GM12878 (cell line): ENCODE measurements around the gene RAPGEF1. TPM values are rescaled to one million over a fixed set of nuclear protein-coding genes. Genes with fewer than 3 reads are reported as not detected.

Experiments
- ATAC-seq: fragments of 200-7000 bp; cut with Tn5 transposase; 3 replicates; pipeline ENCODE4 v1.9.1; 2020; ENCODE audit warnings: mild to moderate bottlenecking, moderate library complexity
- BruUV-seq: library from RNA; stranded (reverse); fragments of 400-500 nt; replicated peaks from 2 replicates; lab custom pipeline; 2021; lab: Mats Ljungman, UMichigan
- CTCF ChIA-PET: fragments of 300-600 bp; sonication (Branson Sonifier 250); formaldehyde crosslinking; extraction: SDS; loops from one replicate; lab custom pipeline; 2021; ENCODE audit warnings: inconsistent platforms; lab: Yijun Ruan, JAX
- POLR2A ChIA-PET: fragments of 350-600 bp; formaldehyde crosslinking; extraction: SDS; loops from one replicate; lab custom pipeline; 2021; ENCODE audit warnings: inconsistent platforms; lab: Charles Lee
- RAD21 ChIA-PET: fragments of 300-600 bp; sonication (Branson Sonifier 250); formaldehyde crosslinking; loops from one replicate; lab custom pipeline; 2023; ENCODE audit warnings: antibody characterized with exemption; ENCODE audit not compliant: unreplicated experiment; lab: Charles Lee
- SMC1A ChIA-PET: fragments of 300-600 bp; sonication (Branson Sonifier 250); formaldehyde crosslinking; loops from one replicate; lab custom pipeline; 2023; ENCODE audit not compliant: unreplicated experiment, uncharacterized antibody; lab: Charles Lee
- DNase-seq: peaks from one replicate; pipeline ENCODE4 v3.0.0-alpha.2; 2011; ENCODE audit warnings: low read depth, low spot score
- FAIRE-seq: peaks from 3 replicates; lab custom pipeline; 2011; peaks lifted over from hg19 to GRCh38; lab: Jason Lieb, UNC
- H2AFZ ChIP-seq: 2 replicates; pipeline ENCODE4 v1.6.0; 2011; ENCODE audit warnings: low read depth, low read length, control low read depth; ENCODE audit not compliant: control insufficient read depth
- H3K27ac ChIP-seq: 2 replicates; pipeline ENCODE4 v1.5.1; 2011; ENCODE audit warnings: control low read depth; ENCODE audit not compliant: control insufficient read depth, insufficient read depth
- H3K27me3 ChIP-seq, 2 experiments: replicated peaks in 1 of 2; 2 replicates each; pipeline versions ENCODE4 v1.6.0 to v1.6.1; 2011; ENCODE audit warnings: low read length in 1 of 2; ENCODE audit not compliant: control insufficient read depth in 2 of 2, insufficient read depth in 2 of 2
- H3K36me3 ChIP-seq, 2 experiments: 2 replicates each; pipeline ENCODE4 v1.5.1; 2011; ENCODE audit warnings: low read length in 1 of 2; ENCODE audit not compliant: control insufficient read depth in 2 of 2, insufficient read depth in 2 of 2
- H3K4me1 ChIP-seq: 2 replicates; pipeline ENCODE4 v1.6.1; 2011; ENCODE audit warnings: mild to moderate bottlenecking, low read length, moderate library complexity, mixed read lengths; ENCODE audit not compliant: control insufficient read depth, insufficient read depth
- H3K4me2 ChIP-seq: 2 replicates; pipeline ENCODE4 v1.6.0; 2011; ENCODE audit warnings: control low read depth; ENCODE audit not compliant: control insufficient read depth, insufficient read depth
- H3K4me3 ChIP-seq: fragments of 200-600 bp; sonication (generic); 2 replicates; pipeline ENCODE4 v1.5.1; 2016
- H3K79me2 ChIP-seq: 2 replicates; pipeline ENCODE4 v1.6.0; 2011; ENCODE audit warnings: low read length; ENCODE audit not compliant: control insufficient read depth, insufficient read depth
- H3K9ac ChIP-seq: 2 replicates; pipeline ENCODE4 v1.8.0; 2011; ENCODE audit warnings: low read length, control low read depth, mixed read lengths; ENCODE audit not compliant: control insufficient read depth, insufficient read depth
- H3K9me3 ChIP-seq: replicated peaks from 3 replicates; pipeline ENCODE4 v1.5.1; 2011; ENCODE audit warnings: mild to moderate bottlenecking, low read length; ENCODE audit not compliant: control insufficient read depth, insufficient read depth
- H4K20me1 ChIP-seq: 2 replicates; pipeline ENCODE4 v1.6.0; 2011; ENCODE audit not compliant: control insufficient read depth, insufficient read depth
- ATF7 ChIP-seq: fragments of 450-650 bp; IDR thresholded peaks from 2 replicates; pipeline ENCODE4 v1.6.1; 2016; ENCODE audit warnings: low read depth, mild to moderate bottlenecking
- HDGF ChIP-seq: fragments of 450-650 bp; IDR thresholded peaks from 2 replicates; pipeline ENCODE4 v1.6.1; 2016; ENCODE audit warnings: antibody characterized with exemption
- KLF5 ChIP-seq: fragments of 450-650 bp; IDR thresholded peaks from 2 replicates; pipeline ENCODE4 v1.6.1; 2014; ENCODE audit warnings: mild to moderate bottlenecking; ENCODE audit not compliant: partially characterized antibody
- MYC ChIP-seq: IDR thresholded peaks from 2 replicates; pipeline ENCODE4 v1.6.1; 2011; ENCODE audit warnings: mild to moderate bottlenecking, low read length, moderate library complexity, inconsistent platforms; ENCODE audit not compliant: insufficient read depth, insufficient replicate concordance, insufficient read length, severe bottlenecking
- NR2C2 ChIP-seq: IDR thresholded peaks from 2 replicates; pipeline ENCODE4 v1.6.1; 2011; ENCODE audit warnings: borderline replicate concordance, low read depth; ENCODE audit not compliant: control insufficient read depth, insufficient read length
- POLR2A ChIP-seq: IDR thresholded peaks from 2 replicates; pipeline ENCODE4 v1.6.1; 2011; ENCODE audit warnings: low read depth, mild to moderate bottlenecking, low read length
- RFX5 ChIP-seq: IDR thresholded peaks from 2 replicates; pipeline ENCODE4 v1.6.1; 2011; ENCODE audit warnings: low read depth, low read length, improper control_type of control experiment
- SPI1 ChIP-seq: IDR thresholded peaks from 2 replicates; pipeline ENCODE4 v1.6.1; 2011; ENCODE audit warnings: low read depth, mild to moderate bottlenecking, low read length, moderate library complexity, borderline replicate concordance; ENCODE audit not compliant: insufficient read depth
- TAF1 ChIP-seq: IDR thresholded peaks from 2 replicates; pipeline ENCODE4 v1.6.1; 2011; ENCODE audit warnings: mild to moderate bottlenecking, low read depth, low read length, borderline replicate concordance
- TCF12 ChIP-seq: IDR thresholded peaks from 2 replicates; pipeline ENCODE4 v1.6.1; 2011; ENCODE audit warnings: low read depth, mild to moderate bottlenecking, low read length
- ZNF217 ChIP-seq: fragments of 450-650 bp; IDR thresholded peaks from 2 replicates; pipeline ENCODE4 v1.6.1; 2017; ENCODE audit warnings: antibody characterized with exemption, mild to moderate bottlenecking
- WGBS: methylation state at CpG from one replicate; pipeline ENCODE4 v1.1.6; 2016; ENCODE audit warnings: low lambda C conversion rate; ENCODE audit not compliant: insufficient replicate concordance, insufficient coverage; ENCODE audit errors: missing lambda C conversion rate; 5-methylcytosine and 5-hydroxymethylcytosine counted together
- in situ Hi-C: fragments of 300-500 bp; cut with MboI; formaldehyde crosslinking; loops from 9 replicates; pipeline ENCODE4 v1.14.3; 2018; ENCODE audit warnings: mixed read lengths
- intact Hi-C: fragments of 100-400 bp; cut with micrococcal nuclease; formaldehyde crosslinking; loops from one replicate; pipeline ENCODE4 v1.14.2; 2022; ENCODE audit not compliant: unreplicated experiment
- polyA plus RNA-seq, 11 experiments: library from polyadenylated mRNA; depleted of rRNA in 4 of 11; unstranded in 6 of 11; stranded (reverse) in 5 of 11; fragments of >200 nt; fragmentation: Nextera tagmentation in 4 of 11; fragmentation: Illumina TruSeq in 1 of 11; extraction: Ambion mirVana in 4 of 11; extraction: Trizol in 1 of 11; gene quantifications; 1 replicate in 1 of 11; 2 replicates in 10 of 11; pipeline versions ENCODE4 v1.2.1 to v1.2.3, GENCODE V29; 2011 to 2016; ENCODE audit warnings: inconsistent platforms in 2 of 11, missing spikeins in 2 of 11, low read depth in 1 of 11
- total RNA-seq, 4 experiments: library from RNA; depleted of rRNA in 3 of 4; stranded (reverse); fragments of >200 nt in 3 of 4; fragmentation: Illumina TruSeq in 1 of 4; extraction: Trizol in 1 of 4; gene quantifications; 2 replicates each; pipeline versions ENCODE4 v1.2.1 to v1.2.3, GENCODE V29; 2013 to 2021
- TF ChIP-seq, protein P1 (sequence below): IDR thresholded peaks from 2 replicates; pipeline ENCODE4 v1.6.1; 2011; ENCODE audit warnings: mild to moderate bottlenecking, low read depth, low read length, moderate library complexity; ENCODE audit not compliant: insufficient replicate concordance
- TF ChIP-seq, protein P2 (sequence below): fragments of 450-650 bp; IDR thresholded peaks from 2 replicates; pipeline ENCODE4 v1.6.1; 2017; ENCODE audit warnings: antibody characterized with exemption, mild to moderate bottlenecking, moderate library complexity

RAPGEF1 gene
- total and polyA plus RNA-seq, 10 of the 15 experiments (the other 5 are each of a cell fraction or from before 2014, with no cell fraction given) = 0.42 to 113 (median 45.9) TPM

DNA sequence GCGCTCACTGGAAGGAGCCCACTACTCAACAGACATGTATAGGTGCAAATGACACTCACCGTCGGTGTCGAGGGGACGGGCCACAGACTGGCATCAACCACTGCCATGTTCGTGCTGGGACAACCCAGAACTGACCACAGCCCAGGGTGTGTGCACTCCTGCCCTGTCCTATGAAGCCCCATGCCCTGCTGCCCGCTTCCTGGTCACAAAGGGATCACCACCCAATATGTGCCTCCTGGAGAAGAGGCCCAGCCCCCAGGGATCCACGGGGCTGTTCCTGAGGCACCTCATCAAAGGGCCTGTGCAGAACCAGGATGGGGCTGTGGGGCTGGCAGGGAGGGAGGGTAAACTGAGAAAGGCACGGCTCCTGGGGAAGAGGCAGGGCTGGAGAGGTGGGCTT is 151.5 kb downstream of the RAPGEF1 start:
- ATAC-seq = no peak
- H3K9me3 ChIP-seq = no peaks in the 10 kb centered on the region
- no peaks in the 10 kb centered on the region for H3K27me3 ChIP-seq
- no peak overlapping the region for H3K27ac ChIP-seq
- no TSS peak for BruUV-seq
- in situ Hi-C loops = loop anchor here (25.0 kb wide), 1 partner anchor 649 kb away; no protein-coding TSS in a partner anchor
- H2AFZ ChIP-seq = no peak overlapping the region
- TF ChIP-seq TAF1 = no peak
- TF ChIP-seq, protein P1, sequence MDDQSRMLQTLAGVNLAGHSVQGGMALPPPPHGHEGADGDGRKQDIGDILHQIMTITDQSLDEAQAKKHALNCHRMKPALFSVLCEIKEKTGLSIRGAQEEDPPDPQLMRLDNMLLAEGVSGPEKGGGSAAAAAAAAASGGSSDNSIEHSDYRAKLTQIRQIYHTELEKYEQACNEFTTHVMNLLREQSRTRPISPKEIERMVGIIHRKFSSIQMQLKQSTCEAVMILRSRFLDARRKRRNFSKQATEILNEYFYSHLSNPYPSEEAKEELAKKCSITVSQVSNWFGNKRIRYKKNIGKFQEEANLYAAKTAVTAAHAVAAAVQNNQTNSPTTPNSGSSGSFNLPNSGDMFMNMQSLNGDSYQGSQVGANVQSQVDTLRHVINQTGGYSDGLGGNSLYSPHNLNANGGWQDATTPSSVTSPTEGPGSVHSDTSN = no peak
- TF ChIP-seq MYC = no peak
- H3K36me3 ChIP-seq = peaks cover 27 to 43% of the 10 kb centered on the region in 2 experiments; a peak in 3 of 4 replicates
- no peaks in the 10 kb centered on the region for H4K20me1 ChIP-seq
- H3K9ac ChIP-seq = no peak overlapping the region
- ChIA-PET CTCF (interaction anchor here (1.6 kb wide), 1 partner anchor 155 kb away, joined by 3 read pairs; no protein-coding TSS in a partner anchor), SMC1A (interaction anchor here (1.9 kb wide), 1 partner anchor 155 kb away, joined by 6 read pairs; no protein-coding TSS in a partner anchor), POLR2A (interaction anchor here (0.7 kb wide), 1 partner anchor 154 kb away, joined by 3 read pairs; no protein-coding TSS in a partner anchor), RAD21 (no interaction called here)
- FAIRE-seq = no peak
- H3K79me2 ChIP-seq = no peaks in the 10 kb centered on the region
- DNase-seq = no peak
- H3K4me2 ChIP-seq = no peak overlapping the region
- intact Hi-C loops = no loop called here
- H3K4me3 ChIP-seq = no peak overlapping the region
- 0 out of 2 replicates have a peak, but pooled peaks cover 5% of the 10 kb centered on the region for H3K4me1 ChIP-seq
- WGBS = 93% methylated on average over 9 of the region's 9 CpGs

DNA sequence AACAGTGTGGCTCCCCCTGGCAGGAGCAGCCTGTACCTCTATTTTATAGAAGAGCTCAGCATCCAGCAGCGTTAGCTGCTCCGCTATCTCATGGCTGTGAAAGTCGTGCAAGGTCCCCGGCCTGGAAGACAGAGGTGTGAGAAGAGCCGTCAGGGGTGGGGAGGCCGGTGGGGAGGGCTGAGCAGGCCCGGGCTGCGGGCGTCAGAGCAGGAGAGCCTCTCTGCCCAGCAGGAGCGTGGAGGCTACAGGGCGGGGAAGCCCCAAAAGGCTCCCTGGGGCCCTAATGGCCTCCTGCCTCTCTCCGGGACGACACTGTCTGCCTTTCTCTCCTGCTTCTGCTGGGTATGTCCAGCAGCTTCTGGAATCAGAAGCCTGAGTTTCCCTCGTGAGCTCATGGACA is 152.0 kb downstream of the RAPGEF1 start:
- in situ Hi-C loops (loop anchor here (25.0 kb wide), 1 partner anchor 649 kb away; no protein-coding TSS in a partner anchor), intact Hi-C loops (no loop called here)
- 72% methylated on average over 14 of the region's 14 CpGs for WGBS
- DNase-seq (no peak), FAIRE-seq (no peak), ATAC-seq (no peak)
- Histone ChIP-seq H3K27me3 (no peaks in the 10 kb centered on the region), H3K4me2 (no peak overlapping the region), H3K9me3 (no peaks in the 10 kb centered on the region), H3K36me3 (peaks cover 27 to 42% of the 10 kb centered on the region in 2 experiments), H3K4me3 (no peak overlapping the region), H3K4me1 (0 out of 2 replicates have a peak, but pooled peaks cover 5% of the 10 kb centered on the region), H3K9ac (no peak overlapping the region), H3K27ac (no peak overlapping the region), H4K20me1 (no peaks in the 10 kb centered on the region), H3K79me2 (no peaks in the 10 kb centered on the region), H2AFZ (no peak overlapping the region)
- no TSS peak for BruUV-seq
- ChIA-PET RAD21 (no interaction called here), POLR2A (no interaction called here), CTCF (interaction anchor here (1.6 kb wide), 1 partner anchor 156 kb away, joined by 3 read pairs; no protein-coding TSS in a partner anchor), SMC1A (interaction anchor here (0.9 to 1.9 kb wide), 2 partner anchors 155 to 157 kb away, joined by 3 to 6 read pairs; no protein-coding TSS in a partner anchor)
- no peak for TF ChIP-seq NR2C2
- no peak for TF ChIP-seq POLR2A
- no peak for TF ChIP-seq ATF7
- TF ChIP-seq HDGF = no peak
- no peak for TF ChIP-seq RFX5
- no peak for TF ChIP-seq TCF12
- TF ChIP-seq KLF5 = no peak
- no peak for TF ChIP-seq SPI1
- TF ChIP-seq, protein P2, sequence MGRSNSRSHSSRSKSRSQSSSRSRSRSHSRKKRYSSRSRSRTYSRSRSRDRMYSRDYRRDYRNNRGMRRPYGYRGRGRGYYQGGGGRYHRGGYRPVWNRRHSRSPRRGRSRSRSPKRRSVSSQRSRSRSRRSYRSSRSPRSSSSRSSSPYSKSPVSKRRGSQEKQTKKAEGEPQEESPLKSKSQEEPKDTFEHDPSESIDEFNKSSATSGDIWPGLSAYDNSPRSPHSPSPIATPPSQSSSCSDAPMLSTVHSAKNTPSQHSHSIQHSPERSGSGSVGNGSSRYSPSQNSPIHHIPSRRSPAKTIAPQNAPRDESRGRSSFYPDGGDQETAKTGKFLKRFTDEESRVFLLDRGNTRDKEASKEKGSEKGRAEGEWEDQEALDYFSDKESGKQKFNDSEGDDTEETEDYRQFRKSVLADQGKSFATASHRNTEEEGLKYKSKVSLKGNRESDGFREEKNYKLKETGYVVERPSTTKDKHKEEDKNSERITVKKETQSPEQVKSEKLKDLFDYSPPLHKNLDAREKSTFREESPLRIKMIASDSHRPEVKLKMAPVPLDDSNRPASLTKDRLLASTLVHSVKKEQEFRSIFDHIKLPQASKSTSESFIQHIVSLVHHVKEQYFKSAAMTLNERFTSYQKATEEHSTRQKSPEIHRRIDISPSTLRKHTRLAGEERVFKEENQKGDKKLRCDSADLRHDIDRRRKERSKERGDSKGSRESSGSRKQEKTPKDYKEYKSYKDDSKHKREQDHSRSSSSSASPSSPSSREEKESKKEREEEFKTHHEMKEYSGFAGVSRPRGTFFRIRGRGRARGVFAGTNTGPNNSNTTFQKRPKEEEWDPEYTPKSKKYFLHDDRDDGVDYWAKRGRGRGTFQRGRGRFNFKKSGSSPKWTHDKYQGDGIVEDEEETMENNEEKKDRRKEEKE = no peak
- no peak for TF ChIP-seq ZNF217
